Gastroesophageal sphincter (tissue), 4 donors: ENCODE results near the gene ACO1. TPM values are rescaled to one million over a fixed set of nuclear protein-coding genes. Genes with fewer than 3 reads are reported as not detected.
"Not testable (repeated sequence)": the region's sequence is repeated elsewhere in the genome, so short reads cannot be mapped to it uniquely, and the experiment has no call there.

Source experiments
- ATAC-seq: fragments of 150-250 bp; one replicate; pipeline ENCODE4 v1.9.1; 2016; ENCODE audit warnings: mild to moderate bottlenecking, moderate library complexity
- H3K27ac ChIP-seq, 4 donors: fragments of 200-600 bp; sonication (generic) in 3 of 4; 1 replicate in 3 of 4; 2 replicates in 1 of 4; pipeline ENCODE4 v1.5.1; 2016 to 2019
- H3K27me3 ChIP-seq: fragments of 200-600 bp; sonication (generic); one replicate; pipeline ENCODE4 v1.5.1; 2019
- H3K36me3 ChIP-seq, 2 donors: fragments of 200-600 bp; sonication (generic); one replicate each; pipeline ENCODE4 v1.5.1; 2019; ENCODE audit warnings: control low read depth in 1 of 2
- H3K4me1 ChIP-seq, 3 donors: fragments of 200-600 bp; sonication (generic); 1 replicate in 2 of 3; 2 replicates in 1 of 3; pipeline ENCODE4 v1.5.1; 2016 to 2019; ENCODE audit warnings: control low read depth in 2 of 3
- H3K4me3 ChIP-seq, 2 donors: fragments of 200-600 bp; sonication (generic); one replicate each; pipeline ENCODE4 v1.5.1; 2019; ENCODE audit warnings: mild to moderate bottlenecking in 1 of 2, moderate library complexity in 1 of 2
- H3K9me3 ChIP-seq, 3 donors: fragments of 200-600 bp; sonication (generic); one replicate each; pipeline ENCODE4 v1.5.1; 2017 to 2019; ENCODE audit warnings: control low read depth in 2 of 3
- EP300 ChIP-seq: sonication (generic); formaldehyde crosslinking; IDR thresholded peaks from one replicate; pipeline ENCODE4 v1.6.1; 2017; ENCODE audit warnings: antibody characterized with exemption, mild to moderate bottlenecking
- POLR2A ChIP-seq, 2 donors: fragments of 450-650 bp; IDR thresholded peaks; one replicate each; pipeline ENCODE4 v1.6.1; 2017; ENCODE audit warnings: antibody characterized with exemption in 2 of 2, mild to moderate bottlenecking in 2 of 2, moderate library complexity in 1 of 2
- POLR2AphosphoS5 ChIP-seq: sonication (generic); formaldehyde crosslinking; IDR thresholded peaks from one replicate; pipeline ENCODE4 v1.6.1; 2017; ENCODE audit warnings: antibody characterized with exemption
- WGBS, 2 donors: methylation state at CpG; one replicate each; pipeline ENCODE4 v1.1.5; 2018; ENCODE audit warnings: low coverage in 1 of 2; 5-methylcytosine and 5-hydroxymethylcytosine counted together
- total RNA-seq, 4 donors: library from RNA; depleted of rRNA; stranded (reverse); fragments of >200 nt; gene quantifications; one replicate each; pipeline ENCODE4 v1.1.0, GENCODE V29; 2016
- TF ChIP-seq, protein P1 (sequence below), 4 experiments: fragments of 200-600 bp in 2 of 4; fragments of 450-650 bp in 2 of 4; sonication (generic) in 1 of 4; IDR thresholded peaks; one replicate each; pipeline ENCODE4 v1.5.1; 2017 to 2019; ENCODE audit warnings: antibody characterized with exemption in 4 of 4, mild to moderate bottlenecking in 2 of 4, moderate library complexity in 2 of 4

ACO1 gene
- total RNA-seq, 4 donors from 2014 or later: 54.5 to 88.4 (median 80.2) TPM

DNA sequence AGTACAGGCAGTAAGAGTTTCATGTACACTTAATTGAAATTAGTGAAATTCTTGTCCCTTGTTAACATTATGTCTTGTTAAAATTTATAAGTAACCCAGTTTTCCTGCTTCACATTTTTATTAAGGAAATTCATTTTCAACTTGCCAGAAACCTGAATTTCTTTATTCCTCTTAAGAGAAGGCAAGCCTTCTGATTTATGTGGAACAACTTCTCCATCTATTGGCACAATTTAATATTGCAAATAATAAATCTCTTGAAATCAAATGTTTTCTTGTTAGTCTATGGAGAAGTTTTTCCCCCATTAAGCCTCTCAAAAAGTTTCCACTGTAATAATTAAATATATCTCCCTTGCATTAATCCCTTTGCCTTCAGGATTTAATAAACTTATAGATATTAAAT lies 33.8 kb upstream of the ACO1 start:
- no peaks in the 10 kb centered on the region for H3K36me3 ChIP-seq
- H3K4me1 ChIP-seq: no peaks in the 10 kb centered on the region
- no peak for TF ChIP-seq POLR2AphosphoS5
- TF ChIP-seq, protein P1, sequence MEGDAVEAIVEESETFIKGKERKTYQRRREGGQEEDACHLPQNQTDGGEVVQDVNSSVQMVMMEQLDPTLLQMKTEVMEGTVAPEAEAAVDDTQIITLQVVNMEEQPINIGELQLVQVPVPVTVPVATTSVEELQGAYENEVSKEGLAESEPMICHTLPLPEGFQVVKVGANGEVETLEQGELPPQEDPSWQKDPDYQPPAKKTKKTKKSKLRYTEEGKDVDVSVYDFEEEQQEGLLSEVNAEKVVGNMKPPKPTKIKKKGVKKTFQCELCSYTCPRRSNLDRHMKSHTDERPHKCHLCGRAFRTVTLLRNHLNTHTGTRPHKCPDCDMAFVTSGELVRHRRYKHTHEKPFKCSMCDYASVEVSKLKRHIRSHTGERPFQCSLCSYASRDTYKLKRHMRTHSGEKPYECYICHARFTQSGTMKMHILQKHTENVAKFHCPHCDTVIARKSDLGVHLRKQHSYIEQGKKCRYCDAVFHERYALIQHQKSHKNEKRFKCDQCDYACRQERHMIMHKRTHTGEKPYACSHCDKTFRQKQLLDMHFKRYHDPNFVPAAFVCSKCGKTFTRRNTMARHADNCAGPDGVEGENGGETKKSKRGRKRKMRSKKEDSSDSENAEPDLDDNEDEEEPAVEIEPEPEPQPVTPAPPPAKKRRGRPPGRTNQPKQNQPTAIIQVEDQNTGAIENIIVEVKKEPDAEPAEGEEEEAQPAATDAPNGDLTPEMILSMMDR (IDR thresholded peaks at IDR 0.05): peak in 1 of 4 experiments; percentile 40
- TF ChIP-seq EP300: no peak
- no peaks in the 10 kb centered on the region for H3K9me3 ChIP-seq
- H3K27ac ChIP-seq: no peak overlapping the region
- ATAC-seq: no peak
- no peak overlapping the region for H3K4me3 ChIP-seq
- no peaks in the 10 kb centered on the region for H3K27me3 ChIP-seq

GRCh38 chr9:32351845-32352244 lies 32.6 kb upstream of the ACO1 start:
- WGBS, 2 donors: 58 to 67% methylated on average over 1 to 3 of the region's 3 CpGs
- H3K9me3 ChIP-seq: no peaks in the 10 kb centered on the region
- H3K27ac ChIP-seq: no peak overlapping the region
- H3K4me3 ChIP-seq: no peak overlapping the region
- no peaks in the 10 kb centered on the region for H3K27me3 ChIP-seq
- no peaks in the 10 kb centered on the region for H3K36me3 ChIP-seq
- no peaks in the 10 kb centered on the region for H3K4me1 ChIP-seq
- TF ChIP-seq, protein P1 (IDR thresholded peaks at IDR 0.05): no peak
- no peak for TF ChIP-seq POLR2A (IDR thresholded peaks at IDR 0.05)
- no peak for TF ChIP-seq POLR2AphosphoS5
- TF ChIP-seq EP300: no peak
- no peak for ATAC-seq

- H3K27me3 ChIP-seq, H3K36me3 ChIP-seq, ATAC-seq, H3K4me3 ChIP-seq, H3K4me1 ChIP-seq, H3K9me3 ChIP-seq, H3K27ac ChIP-seq: not testable (repeated sequence)
- 67 to 75% methylated on average over 3 of the region's 3 CpGs for WGBS, 2 donors
These were observed 31.0 kb upstream of the ACO1 start for GRCh38 chr9:32353476-32353875.

GRCh38 chr9:32359452-32359851 lies 25.0 kb upstream of the ACO1 start:
- no peak for ATAC-seq

GRCh38 chr9:32360983-32361673 lies 23.3 kb upstream of the ACO1 start:
- TF ChIP-seq EP300: no peak
- TF ChIP-seq, protein P1 (IDR thresholded peaks at IDR 0.05): no peak
- TF ChIP-seq POLR2A (IDR thresholded peaks at IDR 0.05): no peak
- no peak for TF ChIP-seq POLR2AphosphoS5
- Histone ChIP-seq H3K36me3 (no peaks in the 10 kb centered on the region), H3K4me1 (no peaks in the 10 kb centered on the region), H3K27me3 (no peaks in the 10 kb centered on the region), H3K27ac (no peak overlapping the region), H3K9me3 (no peaks in the 10 kb centered on the region), H3K4me3 (no peak overlapping the region)
- WGBS, 2 donors: 51 to 63% methylated on average over 5 of the region's 5 CpGs
- ATAC-seq: no peak

More at GRCh38 chr9:32359452-32359851, 25.0 kb upstream of the ACO1 start:
- Histone ChIP-seq H3K4me1 (no peaks in the 10 kb centered on the region), H3K4me3 (no peak overlapping the region), H3K27ac (no peak overlapping the region), H3K27me3 (no peaks in the 10 kb centered on the region), H3K36me3 (no peaks in the 10 kb centered on the region), H3K9me3 (no peaks in the 10 kb centered on the region)
- no peak for TF ChIP-seq EP300
- no peak for TF ChIP-seq POLR2AphosphoS5
- TF ChIP-seq POLR2A (IDR thresholded peaks at IDR 0.05): no peak
- TF ChIP-seq, protein P1 (IDR thresholded peaks at IDR 0.05): no peak
- WGBS, 2 donors: 64 to 76% methylated on average over 4 of the region's 4 CpGs
